ENCODE measurements around the gene RTL5. TPM values are rescaled to one million over a fixed set of nuclear protein-coding genes. Genes with fewer than 3 reads are reported as not detected.

Gene RTL5
- total RNA-seq, 1 experiment from 2014 or later = 8.4 TPM

DNA sequence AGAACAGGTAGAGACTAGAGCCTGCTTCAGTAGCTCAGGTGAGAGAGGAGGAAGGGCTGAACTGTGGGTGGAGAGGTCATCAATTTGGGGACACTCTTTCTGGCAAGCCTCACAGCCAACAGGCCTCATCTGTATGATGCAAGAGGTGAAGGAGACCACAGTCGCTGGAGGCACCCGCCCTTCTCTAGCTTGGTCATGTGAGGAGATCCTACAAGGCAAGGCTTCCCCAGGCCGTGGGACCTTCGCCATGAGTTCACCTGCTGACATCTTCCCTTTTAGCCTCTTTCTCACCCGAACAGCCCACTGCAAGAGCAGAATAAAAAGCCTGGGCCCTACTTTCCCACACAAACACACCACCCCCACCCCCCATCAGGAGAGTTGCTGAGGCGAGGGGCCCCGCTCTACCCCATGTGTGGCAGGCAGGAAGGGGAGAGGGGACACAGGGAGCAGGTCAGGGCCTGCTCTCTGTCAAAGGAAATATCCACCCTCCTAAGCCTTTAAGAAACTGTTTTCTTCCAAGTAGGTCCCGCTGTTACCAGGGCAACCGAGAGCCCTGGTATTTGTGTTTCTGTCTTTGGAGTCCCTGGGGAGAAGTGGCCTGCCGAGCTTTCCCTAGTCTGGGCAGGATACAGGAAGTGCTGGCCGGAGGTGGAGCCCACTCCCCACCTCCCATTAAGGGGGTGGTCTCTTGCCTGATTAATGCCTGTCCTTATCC is 8.1 kb downstream of the RTL5 start:
- Histone ChIP-seq H3K4me3 (ENCODE audit: low read depth, low read length, poor library complexity, severe bottlenecking) (no peak overlapping the region), H3K27ac (ENCODE audit: low read depth, low read length, poor library complexity, severe bottlenecking) (peak overlapping the region; percentile 70), H3K36me3 (ENCODE audit: insufficient read depth, low read length, poor library complexity, severe bottlenecking) (no peaks in the 10 kb centered on the region), H3K4me1 (ENCODE audit: insufficient read depth, low read length, poor library complexity, severe bottlenecking) (peaks cover 40% of the 10 kb centered on the region), H3K27me3 (replicated peaks; ENCODE audit: insufficient read depth, low read depth, low read length, poor library complexity) (no peaks in the 10 kb centered on the region), H3K9me3 (ENCODE audit: low read depth, low read length, poor library complexity, severe bottlenecking) (no peaks in the 10 kb centered on the region)
- no TSS peak for BruUV-seq (replicated peaks)
- TF ChIP-seq EZH2 (IDR thresholded peaks at IDR 0.05; ENCODE audit: borderline replicate concordance, low read depth, low read length, poor library complexity, severe bottlenecking) = no peak
- TF ChIP-seq, protein P1, sequence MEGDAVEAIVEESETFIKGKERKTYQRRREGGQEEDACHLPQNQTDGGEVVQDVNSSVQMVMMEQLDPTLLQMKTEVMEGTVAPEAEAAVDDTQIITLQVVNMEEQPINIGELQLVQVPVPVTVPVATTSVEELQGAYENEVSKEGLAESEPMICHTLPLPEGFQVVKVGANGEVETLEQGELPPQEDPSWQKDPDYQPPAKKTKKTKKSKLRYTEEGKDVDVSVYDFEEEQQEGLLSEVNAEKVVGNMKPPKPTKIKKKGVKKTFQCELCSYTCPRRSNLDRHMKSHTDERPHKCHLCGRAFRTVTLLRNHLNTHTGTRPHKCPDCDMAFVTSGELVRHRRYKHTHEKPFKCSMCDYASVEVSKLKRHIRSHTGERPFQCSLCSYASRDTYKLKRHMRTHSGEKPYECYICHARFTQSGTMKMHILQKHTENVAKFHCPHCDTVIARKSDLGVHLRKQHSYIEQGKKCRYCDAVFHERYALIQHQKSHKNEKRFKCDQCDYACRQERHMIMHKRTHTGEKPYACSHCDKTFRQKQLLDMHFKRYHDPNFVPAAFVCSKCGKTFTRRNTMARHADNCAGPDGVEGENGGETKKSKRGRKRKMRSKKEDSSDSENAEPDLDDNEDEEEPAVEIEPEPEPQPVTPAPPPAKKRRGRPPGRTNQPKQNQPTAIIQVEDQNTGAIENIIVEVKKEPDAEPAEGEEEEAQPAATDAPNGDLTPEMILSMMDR (conservative IDR thresholded peaks at IDR 0.05; ENCODE audit: low read depth, low read length) = no peak
- ChIA-PET POLR2A (ENCODE audit: low non-redundant PET) (no interaction called here), CTCF (no interaction called here)
- peak; percentile 88 for DNase-seq (ENCODE audit: low spot score)
- intact Hi-C loops (cut with micrococcal nuclease; ENCODE audit: unreplicated experiment) = no loop called here

DNA sequence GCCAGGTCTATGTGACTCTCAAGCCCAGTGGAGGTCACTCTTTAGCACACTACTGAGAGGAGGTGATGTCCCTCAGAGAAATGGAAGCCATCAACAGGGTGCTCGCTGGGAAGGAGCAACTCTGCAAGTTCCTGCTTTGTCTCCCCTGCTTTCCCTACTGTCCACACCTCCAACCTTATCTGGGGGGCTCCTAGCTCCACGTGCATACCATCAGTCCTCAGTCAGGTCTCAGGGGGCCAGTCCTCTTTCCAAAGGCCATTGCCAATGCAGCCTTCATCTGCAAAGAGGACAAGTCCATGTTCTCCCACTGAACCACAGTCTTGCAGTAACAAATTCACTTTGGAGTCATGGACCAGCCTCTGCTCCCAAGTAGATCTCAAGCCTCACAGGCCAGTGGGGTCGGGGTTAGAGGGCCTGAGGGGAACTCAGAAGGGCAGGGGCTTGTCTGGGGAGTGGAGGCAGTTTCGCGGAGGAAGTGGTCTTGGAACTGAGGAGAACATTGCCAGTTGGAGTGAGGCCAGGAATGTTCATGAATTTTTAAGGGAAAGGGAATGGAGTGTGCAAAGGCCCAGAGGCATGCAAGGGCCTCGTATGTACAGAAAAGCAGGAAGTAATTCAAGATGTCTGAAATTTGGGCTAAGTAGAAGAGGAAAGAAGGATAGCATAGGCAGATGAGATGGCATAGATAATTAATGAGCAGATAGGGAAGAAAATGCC is 8.9 kb downstream of the RTL5 start:
- Histone ChIP-seq H3K9me3 (ENCODE audit: low read depth, low read length, poor library complexity, severe bottlenecking) (no peaks in the 10 kb centered on the region), H3K4me1 (ENCODE audit: insufficient read depth, low read length, poor library complexity, severe bottlenecking) (peaks cover 40% of the 10 kb centered on the region), H3K27me3 (replicated peaks; ENCODE audit: insufficient read depth, low read depth, low read length, poor library complexity) (no peaks in the 10 kb centered on the region), H3K36me3 (ENCODE audit: insufficient read depth, low read length, poor library complexity, severe bottlenecking) (no peaks in the 10 kb centered on the region), H3K27ac (ENCODE audit: low read depth, low read length, poor library complexity, severe bottlenecking) (peak overlapping the region; percentile 70), H3K4me3 (ENCODE audit: low read depth, low read length, poor library complexity, severe bottlenecking) (no peak overlapping the region)
- POLR2A ChIA-PET (ENCODE audit: low non-redundant PET) = no interaction called here
- intact Hi-C loops (cut with micrococcal nuclease; ENCODE audit: unreplicated experiment) = no loop called here
- CTCF ChIA-PET = no interaction called here
- no peak for DNase-seq (ENCODE audit: low spot score)
- no TSS peak for BruUV-seq (replicated peaks)
- TF ChIP-seq, protein P1 (conservative IDR thresholded peaks at IDR 0.05; ENCODE audit: low read depth, low read length) = no peak
- TF ChIP-seq EZH2 (IDR thresholded peaks at IDR 0.05; ENCODE audit: borderline replicate concordance, low read depth, low read length, poor library complexity, severe bottlenecking) = no peak

DNA sequence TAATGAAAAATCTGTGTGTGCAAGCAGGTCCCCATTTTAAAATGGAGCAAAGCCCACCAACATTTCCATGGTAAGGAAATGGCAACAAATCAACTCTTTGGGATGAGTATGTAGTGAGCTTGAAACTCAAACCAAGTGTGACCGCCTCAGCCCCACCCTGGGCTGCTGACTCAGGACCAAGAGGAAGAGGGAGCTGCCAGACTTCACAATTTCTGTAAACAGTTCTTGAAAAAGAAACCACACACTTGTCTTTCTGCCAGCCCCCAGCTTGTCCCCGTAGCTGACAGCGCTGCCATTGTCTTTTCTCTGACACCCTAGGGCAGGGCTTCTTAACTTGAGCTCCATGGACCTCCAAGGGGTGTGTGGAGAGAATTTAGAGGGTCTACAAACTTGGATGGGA is 10.3 kb downstream of the RTL5 start:
- H3K4me1 ChIP-seq (ENCODE audit: insufficient read depth, low read length, poor library complexity, severe bottlenecking) = peaks cover 38% of the 10 kb centered on the region
- no peak overlapping the region for H3K4me3 ChIP-seq (ENCODE audit: low read depth, low read length, poor library complexity, severe bottlenecking)
- no peaks in the 10 kb centered on the region for H3K27me3 ChIP-seq (replicated peaks; ENCODE audit: insufficient read depth, low read depth, low read length, poor library complexity)
- H3K9me3 ChIP-seq (ENCODE audit: low read depth, low read length, poor library complexity, severe bottlenecking) = no peaks in the 10 kb centered on the region
- BruUV-seq (replicated peaks) = no TSS peak
- H3K36me3 ChIP-seq (ENCODE audit: insufficient read depth, low read length, poor library complexity, severe bottlenecking) = no peaks in the 10 kb centered on the region
- TF ChIP-seq EZH2 (IDR thresholded peaks at IDR 0.05; ENCODE audit: borderline replicate concordance, low read depth, low read length, poor library complexity, severe bottlenecking) = no peak
- TF ChIP-seq, protein P1 (conservative IDR thresholded peaks at IDR 0.05; ENCODE audit: low read depth, low read length) = no peak
- intact Hi-C loops (cut with micrococcal nuclease; ENCODE audit: unreplicated experiment) = no loop called here
- peak; percentile 39 for DNase-seq (ENCODE audit: low spot score)
- CTCF ChIA-PET = no interaction called here
- POLR2A ChIA-PET (ENCODE audit: low non-redundant PET) = no interaction called here
- H3K27ac ChIP-seq (ENCODE audit: low read depth, low read length, poor library complexity, severe bottlenecking) = no peak overlapping the region

Data from A673 (cell line).